K562 (cell line): ENCODE results near the gene PRRG1. TPM values are rescaled to one million over a fixed set of nuclear protein-coding genes. Genes with fewer than 3 reads are reported as not detected.

ENCODE experiments used
- ATAC-seq: fragments of 200-7000 bp; cut with Tn5 transposase; 3 replicates; pipeline ENCODE4 v1.9.1; 2020; ENCODE audit warnings: moderate library complexity
- BruUV-seq: library from RNA; stranded (reverse); fragments of 400-500 nt; replicated peaks from 2 replicates; lab custom pipeline; 2021; lab: Mats Ljungman, UMichigan
- CTCF ChIA-PET: fragments of 300-600 bp; formaldehyde crosslinking; extraction: SDS; loops from one replicate; lab custom pipeline; 2021; ENCODE audit warnings: low intra/inter-chr PET ratio; lab: Yijun Ruan, JAX
- POLR2A ChIA-PET: fragments of 300-600, 350-650 bp; sonication (Branson Sonifier 250); formaldehyde crosslinking; extraction: SDS; loops from one replicate; lab custom pipeline; 2021; ENCODE audit warnings: antibody characterized with exemption, inconsistent platforms; lab: Yijun Ruan, JAX
- DNase-seq, 4 experiments: peaks; one replicate each; pipeline versions ENCODE4 v3.0.0 to v3.0.0-alpha.2; 2011 to 2018; ENCODE audit warnings: low spot score in 3 of 4, mixed read lengths in 3 of 4; ENCODE audit errors: extremely low read depth in 1 of 4
- FAIRE-seq: peaks from 2 replicates; lab custom pipeline; 2011; peaks lifted over from hg19 to GRCh38; lab: Jason Lieb, UNC
- H2AFZ ChIP-seq: 2 replicates; pipeline ENCODE4 v1.6.0; 2011; ENCODE audit warnings: low read depth, low read length, control low read depth, inconsistent platforms
- H3K27ac ChIP-seq: fragments of 200-600 bp; 3 replicates; pipeline ENCODE4 v1.8.0; 2011; ENCODE audit warnings: low read depth, mild to moderate bottlenecking, control low read depth, inconsistent platforms, low read length, moderate library complexity, mixed read lengths; ENCODE audit errors: extremely low read depth
- H3K27me3 ChIP-seq, 2 experiments: fragments of 300-600 bp in 1 of 2; 2 replicates in 1 of 2; 3 replicates in 1 of 2; pipeline versions ENCODE4 v1.6.0 to v1.8.0; 2011; ENCODE audit warnings: inconsistent platforms in 2 of 2, low read length in 2 of 2, mild to moderate bottlenecking in 1 of 2, mixed read lengths in 1 of 2, moderate library complexity in 1 of 2; ENCODE audit not compliant: control insufficient read depth in 2 of 2, insufficient read depth in 2 of 2
- H3K36me3 ChIP-seq: fragments of 300-600 bp; 3 replicates; pipeline ENCODE4 v1.8.0; 2011; ENCODE audit warnings: mild to moderate bottlenecking, low read length, inconsistent platforms; ENCODE audit not compliant: control insufficient read depth, insufficient read depth
- H3K4me1 ChIP-seq, 2 experiments: fragments of 200-600 bp in 1 of 2; replicated peaks in 1 of 2; 2 replicates in 1 of 2; 3 replicates in 1 of 2; pipeline versions ENCODE4 v1.5.1 to v1.8.0; 2011; ENCODE audit warnings: inconsistent platforms in 2 of 2, low read length in 2 of 2, mild to moderate bottlenecking in 1 of 2, mixed read lengths in 1 of 2, moderate library complexity in 1 of 2; ENCODE audit not compliant: control insufficient read depth in 2 of 2, insufficient read depth in 2 of 2
- H3K4me2 ChIP-seq: 2 replicates; pipeline ENCODE4 v1.6.1; 2011; ENCODE audit warnings: low read length, control low read depth, inconsistent platforms, mixed read lengths; ENCODE audit not compliant: insufficient read depth
- H3K4me3 ChIP-seq: fragments of 200-600 bp; sonication (generic), shearing (Covaris generic); 2 replicates; pipeline ENCODE4 v1.5.1; 2016; ENCODE audit warnings: control low read depth, inconsistent platforms
- H3K79me2 ChIP-seq: fragments of 200-600 bp; 3 replicates; pipeline ENCODE4 v1.8.0; 2011; ENCODE audit warnings: low read length, inconsistent platforms; ENCODE audit not compliant: control insufficient read depth, insufficient read depth
- H3K9ac ChIP-seq, 2 experiments: 2 replicates each; pipeline versions ENCODE4 v1.6.0 to v1.6.1; 2011; ENCODE audit warnings: low read depth in 2 of 2, low read length in 2 of 2, control low read depth in 1 of 2, inconsistent platforms in 1 of 2, mild to moderate bottlenecking in 1 of 2, mixed read lengths in 1 of 2; ENCODE audit not compliant: insufficient read depth in 1 of 2
- H3K9me1 ChIP-seq: one replicate; pipeline ENCODE4 v1.6.0; 2011; ENCODE audit warnings: inconsistent platforms, mild to moderate bottlenecking, low read length, moderate library complexity; ENCODE audit not compliant: control insufficient read depth, insufficient read depth
- H3K9me3 ChIP-seq: replicated peaks from 2 replicates; pipeline ENCODE4 v1.5.1; 2011; ENCODE audit warnings: low read depth, low read length, inconsistent platforms; ENCODE audit not compliant: control insufficient read depth, insufficient read depth
- H4K20me1 ChIP-seq: replicated peaks from 2 replicates; pipeline ENCODE4 v1.6.1; 2011; ENCODE audit warnings: low read length, inconsistent platforms, mixed read lengths; ENCODE audit not compliant: control insufficient read depth, insufficient read depth
- ARID3A ChIP-seq: IDR thresholded peaks from 2 replicates; pipeline ENCODE4 v1.6.1; 2012; ENCODE audit warnings: low read depth, low read length, improper control_type of control experiment, borderline replicate concordance
- ELK1 ChIP-seq: sonication (generic); formaldehyde crosslinking; IDR thresholded peaks from 2 replicates; pipeline ENCODE4 v1.8.1; 2022; ENCODE audit warnings: missing genetic modification reagents
- ILF3 ChIP-seq: fragments of 450-650 bp; IDR thresholded peaks from 2 replicates; pipeline ENCODE4 v1.6.1; 2018; ENCODE audit warnings: antibody characterized with exemption, mild to moderate bottlenecking, moderate library complexity, borderline replicate concordance
- JUNB ChIP-seq: fragments of 450-650 bp; formaldehyde crosslinking; conservative IDR thresholded peaks from 2 replicates; pipeline ENCODE4 v1.4.0; 2020; ENCODE audit warnings: mild to moderate bottlenecking
- LEF1 ChIP-seq: fragments of 450-650 bp; IDR thresholded peaks from 2 replicates; pipeline ENCODE4 v1.6.1; 2016; ENCODE audit warnings: mild to moderate bottlenecking
- MITF ChIP-seq: IDR thresholded peaks from 2 replicates; pipeline ENCODE4 v1.6.1; 2014; ENCODE audit warnings: antibody characterized with exemption
- SNIP1 ChIP-seq: fragments of 450-650 bp; IDR thresholded peaks from 2 replicates; pipeline ENCODE4 v1.7.1; 2017; ENCODE audit warnings: low read depth, mild to moderate bottlenecking
- STAG1 ChIP-seq: sonication (generic); formaldehyde crosslinking; IDR thresholded peaks from 2 replicates; pipeline ENCODE4 v1.5.0; 2020; ENCODE audit warnings: missing genetic modification reagents, borderline replicate concordance
- ZNF277 ChIP-seq: fragments of 250-450 bp; sonication (Bioruptor Pico); IDR thresholded peaks from 2 replicates; pipeline ENCODE4 v1.8.0; 2022; ENCODE audit warnings: inconsistent platforms, mild to moderate bottlenecking, moderate library complexity, borderline replicate concordance
- ZNF41 ChIP-seq: fragments of 250-450 bp; sonication (Bioruptor Pico); conservative IDR thresholded peaks from 2 replicates; pipeline ENCODE4 v1.4.0; 2020; ENCODE audit warnings: mild to moderate bottlenecking
- ZNF592 ChIP-seq: fragments of 450-650 bp; IDR thresholded peaks from 2 replicates; pipeline ENCODE4 v1.6.1; 2017; ENCODE audit warnings: antibody characterized with exemption, mild to moderate bottlenecking
- ZNF77 ChIP-seq: fragments of 250-450 bp; sonication (Bioruptor Pico); IDR thresholded peaks from 2 replicates; pipeline ENCODE4 v1.5.0; 2020
- WGBS: fragments of 100-300 bp; shearing (Covaris generic); methylation state at CpG from one replicate; pipeline ENCODE4 v1.1.6; 2016; ENCODE audit warnings: low coverage, mixed read lengths; ENCODE audit not compliant: insufficient coverage; ENCODE audit errors: missing lambda C conversion rate; 5-methylcytosine and 5-hydroxymethylcytosine counted together
- in situ Hi-C: fragments of 300-500 bp; cut with MboI; formaldehyde crosslinking; loops from 4 replicates; pipeline ENCODE4 v1.15.0; 2018; ENCODE audit warnings: inconsistent platforms, mixed read lengths
- intact Hi-C: fragments of 100-400 bp; cut with micrococcal nuclease; formaldehyde crosslinking; loops from 2 replicates; pipeline ENCODE4 v1.14.2; 2022
- polyA plus RNA-seq, 8 experiments: library from polyadenylated mRNA; depleted of rRNA in 4 of 8; stranded (reverse) in 5 of 8; unstranded in 3 of 8; fragments of >200 nt; fragmentation: Nextera tagmentation in 2 of 8; fragmentation: Illumina TruSeq in 1 of 8; extraction: Ambion mirVana in 2 of 8; extraction: Trizol in 1 of 8; gene quantifications; 2 replicates each; pipeline versions ENCODE4 v1.2.1 to v1.2.3, GENCODE V29; 2011 to 2014; ENCODE audit warnings: inconsistent platforms in 1 of 8, missing spikeins in 1 of 8
- total RNA-seq, 7 experiments: library from RNA; depleted of rRNA in 6 of 7; stranded (reverse); fragments of >200 nt in 6 of 7; fragmentation: Illumina TruSeq in 2 of 7; extraction: Trizol in 2 of 7; gene quantifications; 2 replicates each; pipeline versions ENCODE4 v1.2.1 to v1.2.3, GENCODE V29; 2011 to 2021; ENCODE audit warnings: low replicate concordance in 1 of 7

Gene PRRG1
- total and polyA plus RNA-seq, 9 of the 15 experiments (the other 6 are each of a cell fraction or from before 2014, with no cell fraction given) = 1.7 to 11.8 (median 4.2) TPM

GRCh38 chrX:37332055-37332454 lies 17.1 kb upstream of the PRRG1 start:
- H3K9ac ChIP-seq = no peak overlapping the region
- H3K9me3 ChIP-seq = no peaks in the 10 kb centered on the region
- ChIA-PET CTCF (no interaction called here), POLR2A (no interaction called here)
- 0% methylated on average over 2 of the region's 2 CpGs for WGBS
- H3K79me2 ChIP-seq = no peaks in the 10 kb centered on the region
- no TSS peak for BruUV-seq
- no peaks in the 10 kb centered on the region for H3K4me1 ChIP-seq
- H3K36me3 ChIP-seq = no peaks in the 10 kb centered on the region
- H4K20me1 ChIP-seq = no peaks in the 10 kb centered on the region
- no peak overlapping the region for H3K27ac ChIP-seq
- H3K4me2 ChIP-seq = no peak overlapping the region
- H2AFZ ChIP-seq = no peak overlapping the region
- no peak for TF ChIP-seq ELK1
- TF ChIP-seq LEF1 = no peak
- no peak for TF ChIP-seq JUNB
- no peak for TF ChIP-seq MITF
- TF ChIP-seq ZNF77 (CRISPR knock-in tag) = no peak
- no peak for TF ChIP-seq ILF3
- TF ChIP-seq STAG1 = no peak
- TF ChIP-seq ZNF41 (CRISPR knock-in tag) = no peak
- no peak for TF ChIP-seq SNIP1
- no peak for TF ChIP-seq ZNF277 (CRISPR knock-in tag)
- TF ChIP-seq ARID3A = no peak
- no peak for TF ChIP-seq ZNF592
- FAIRE-seq = no peak
- no peak for DNase-seq
- intact Hi-C loops (no loop called here), in situ Hi-C loops (no loop called here)
- no peak overlapping the region for H3K4me3 ChIP-seq
- no peaks in the 10 kb centered on the region for H3K9me1 ChIP-seq
- no peak for ATAC-seq
- H3K27me3 ChIP-seq = no peaks in the 10 kb centered on the region
